ENCODE results near the gene CHAF1A.

CHAF1A gene

DNA sequence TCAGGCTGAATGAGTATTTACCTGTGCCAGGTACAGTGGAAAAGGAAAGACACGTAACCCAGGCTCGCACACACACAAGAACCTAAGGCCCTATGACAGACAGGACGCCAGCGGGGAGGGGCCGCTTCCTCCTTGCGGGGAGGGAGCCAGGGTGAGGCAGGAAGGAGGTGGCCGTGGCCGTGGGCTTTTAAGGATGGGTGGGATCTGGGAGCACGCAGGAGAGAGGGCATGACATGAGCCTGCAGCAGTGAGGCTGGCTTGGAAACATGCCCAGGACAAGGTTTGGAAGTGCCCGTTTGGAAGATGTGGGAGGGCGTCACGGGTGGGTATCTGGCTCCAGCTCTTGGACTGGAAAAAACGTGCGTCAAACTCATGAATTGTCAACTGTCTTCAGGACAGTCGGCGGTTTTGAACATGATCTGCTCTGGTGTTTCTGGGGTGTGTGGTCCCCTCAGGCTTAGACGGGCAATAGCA is 22.1 kb upstream of the CHAF1A start:
- no peak for DNase-seq (ENCODE audit: low spot score)

DNA sequence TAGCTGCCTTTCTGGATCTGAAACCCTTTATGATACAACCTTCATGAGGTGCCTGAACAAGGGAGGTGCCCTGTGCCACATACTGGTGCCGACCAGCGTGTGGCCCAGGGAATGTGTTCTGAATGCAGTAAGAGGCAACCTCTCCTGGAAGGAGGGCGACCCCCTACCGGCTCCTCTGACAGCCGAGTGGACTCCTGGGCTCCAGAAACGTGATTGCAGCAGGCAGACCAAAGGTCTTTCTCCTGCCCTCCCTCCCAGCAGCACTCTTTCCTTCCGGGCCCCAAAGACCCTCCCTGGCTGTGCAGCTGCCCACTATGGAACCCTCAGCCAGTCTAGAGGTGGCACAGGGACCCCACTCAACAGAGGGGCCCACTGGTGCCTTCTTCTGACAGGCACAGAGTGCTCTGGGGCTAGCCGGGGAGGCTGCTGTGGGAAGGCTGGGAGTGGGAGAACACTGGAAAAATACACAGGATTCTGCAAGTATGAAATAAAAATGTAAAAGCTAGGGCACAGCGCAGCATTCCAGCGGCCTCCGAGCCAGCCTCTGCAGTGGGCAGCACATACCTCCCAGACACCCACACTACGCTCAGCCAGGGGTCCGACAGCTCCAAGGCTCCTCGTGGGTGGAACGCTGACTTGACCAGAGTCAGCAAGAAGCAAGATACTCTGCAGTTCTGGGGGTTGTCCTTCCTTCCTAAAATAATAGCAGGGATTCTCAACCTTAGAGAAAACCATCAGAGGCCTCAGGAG is 17.0 kb upstream of the CHAF1A start:
- no peak for DNase-seq (ENCODE audit: low spot score)

- no peak for DNase-seq (ENCODE audit: low spot score)
Observed at GRCh38 chr19:4386041-4386782, 16.2 kb upstream of the CHAF1A start.

- peak; percentile 47 for DNase-seq (ENCODE audit: low spot score)
Observed at GRCh38 chr19:4388337-4389063, 13.9 kb upstream of the CHAF1A start.

- no peak for DNase-seq (ENCODE audit: low spot score)
Observed at GRCh38 chr19:4389064-4389375, 13.4 kb upstream of the CHAF1A start.

DNA sequence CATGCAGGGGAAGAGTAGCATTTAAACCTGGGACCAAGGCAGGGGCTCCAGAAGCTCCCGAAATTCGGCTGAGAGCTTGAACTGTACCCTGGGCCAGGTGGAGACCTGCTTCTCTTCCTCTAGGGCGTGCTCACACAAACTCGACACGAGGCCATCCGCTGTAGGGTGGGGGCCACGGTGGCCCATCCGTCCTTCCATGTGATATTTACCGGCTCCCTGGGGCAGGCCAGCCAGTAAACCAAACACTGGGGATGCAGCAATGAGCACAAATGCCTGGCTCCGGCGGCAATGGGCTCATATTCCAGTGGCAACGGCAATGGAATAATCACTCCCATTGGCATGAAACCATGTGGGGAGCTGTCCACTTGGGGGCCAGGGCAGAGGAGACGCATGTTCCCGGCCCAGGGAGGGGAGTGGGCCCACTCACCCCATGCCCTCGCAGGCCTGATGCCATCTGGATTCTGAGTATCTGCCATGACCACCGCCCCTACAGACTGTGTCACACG is 12.9 kb upstream of the CHAF1A start:
- no peak for DNase-seq (ENCODE audit: low spot score)

DNA sequence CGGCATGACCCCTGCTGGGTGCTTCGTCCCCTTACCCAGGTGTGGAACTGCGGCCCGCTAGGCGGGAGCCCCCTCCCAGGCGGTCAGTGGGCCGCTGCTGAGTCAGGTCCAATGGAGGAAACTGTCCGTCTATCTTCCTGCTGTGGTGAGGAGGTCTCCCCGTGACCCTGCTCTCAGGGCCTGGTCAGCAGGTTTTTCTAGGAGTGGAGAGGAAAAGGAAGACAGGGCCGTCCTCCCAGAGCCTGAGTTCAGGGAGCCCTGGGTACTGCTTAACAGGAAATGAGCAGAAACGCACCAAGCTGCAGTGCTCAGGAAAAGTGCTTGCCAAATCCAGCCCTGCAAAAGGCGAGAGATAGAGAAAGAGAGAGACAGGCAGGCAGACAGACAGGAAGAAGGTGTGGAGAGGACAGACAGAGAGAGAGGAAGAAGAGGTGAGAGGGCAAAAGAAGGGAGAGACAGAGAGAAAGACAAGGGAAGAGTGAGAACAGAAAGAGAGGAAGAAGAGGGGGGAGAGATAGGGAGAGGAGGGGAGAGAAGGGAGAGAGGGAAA is 12.3 kb upstream of the CHAF1A start:
- DNase-seq (ENCODE audit: low spot score), result peak; percentile 58

DNA sequence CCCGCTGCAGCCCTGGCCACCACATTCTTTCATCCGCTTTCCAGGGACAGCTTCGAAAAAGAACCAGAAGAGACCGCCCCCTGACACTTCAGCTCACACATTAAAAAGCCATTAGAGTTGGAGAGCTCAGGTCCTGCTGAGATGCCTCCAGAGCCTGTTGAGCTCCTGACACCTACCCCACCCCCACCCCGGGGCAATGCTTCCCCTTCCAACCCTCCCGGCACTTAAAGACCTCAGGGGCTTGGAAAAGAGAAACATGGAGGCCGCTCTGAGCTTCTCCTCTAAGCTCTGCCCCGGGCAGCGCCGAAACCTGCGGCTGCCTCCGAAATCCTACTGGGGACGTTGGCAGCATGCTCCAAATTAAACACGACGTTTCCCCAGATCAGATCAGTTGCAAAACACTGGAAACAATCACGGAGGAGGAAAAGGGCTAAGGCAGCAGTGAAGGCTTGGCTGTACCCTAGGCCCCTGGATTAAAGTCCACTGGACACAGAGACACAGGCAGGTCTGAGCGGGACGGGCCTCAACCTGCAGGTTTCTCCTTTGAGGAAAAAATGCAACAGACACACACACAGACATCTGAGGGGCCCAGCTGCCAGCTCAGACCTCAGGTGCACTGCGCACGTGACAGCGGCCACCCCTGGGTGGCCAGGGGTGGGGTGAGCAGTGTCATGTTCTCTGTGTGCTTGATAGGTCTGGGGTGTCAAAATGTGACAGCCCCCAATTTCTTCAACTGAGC is 11.7 kb upstream of the CHAF1A start:
- DNase-seq (ENCODE audit: low spot score), result no peak

- no peak for DNase-seq (ENCODE audit: low spot score)
Observed at GRCh38 chr19:4391306-4391693, 11.1 kb upstream of the CHAF1A start.

DNA sequence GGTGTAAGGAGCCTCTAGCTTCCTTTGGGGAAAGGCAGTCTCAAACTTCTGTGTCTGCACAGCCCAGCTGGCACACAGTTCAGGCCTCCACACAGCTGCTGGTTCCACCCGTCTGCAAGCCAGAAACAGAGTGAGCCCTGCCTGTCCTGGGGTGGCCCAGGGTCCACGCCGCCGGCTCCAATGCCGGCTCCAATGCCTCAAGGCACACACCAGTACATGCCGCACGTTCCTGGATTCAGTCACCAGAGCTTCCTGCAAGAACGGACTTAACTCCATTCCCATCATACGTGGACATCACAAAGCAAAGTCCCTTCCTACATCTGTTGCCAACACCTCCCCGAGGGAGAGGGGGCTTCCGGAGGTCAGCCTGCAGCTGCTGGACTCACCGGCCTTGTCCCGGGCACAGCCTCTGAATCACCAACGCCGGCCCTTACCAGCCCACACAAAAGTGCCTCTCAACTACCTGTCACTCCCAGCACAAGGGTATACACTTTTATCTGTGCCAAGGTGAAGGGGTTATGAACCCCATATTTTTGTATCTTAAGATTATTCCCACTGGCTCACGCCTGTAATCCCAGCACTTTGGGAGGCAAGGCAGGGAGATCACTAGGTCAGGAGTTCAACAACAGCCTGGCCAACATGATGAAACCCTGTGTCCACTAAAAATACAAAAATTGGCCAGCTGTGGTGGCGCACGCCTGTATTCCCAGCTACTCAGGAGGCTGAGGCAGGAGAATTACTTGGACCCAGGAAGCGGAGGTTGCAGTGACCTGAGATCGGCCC is 10.5 kb upstream of the CHAF1A start:
- peak; percentile 40 for DNase-seq (ENCODE audit: low spot score)

- DNase-seq (ENCODE audit: low spot score), result peak; percentile 71
Observed at GRCh38 chr19:4393947-4394590, 8.4 kb upstream of the CHAF1A start.

DNA sequence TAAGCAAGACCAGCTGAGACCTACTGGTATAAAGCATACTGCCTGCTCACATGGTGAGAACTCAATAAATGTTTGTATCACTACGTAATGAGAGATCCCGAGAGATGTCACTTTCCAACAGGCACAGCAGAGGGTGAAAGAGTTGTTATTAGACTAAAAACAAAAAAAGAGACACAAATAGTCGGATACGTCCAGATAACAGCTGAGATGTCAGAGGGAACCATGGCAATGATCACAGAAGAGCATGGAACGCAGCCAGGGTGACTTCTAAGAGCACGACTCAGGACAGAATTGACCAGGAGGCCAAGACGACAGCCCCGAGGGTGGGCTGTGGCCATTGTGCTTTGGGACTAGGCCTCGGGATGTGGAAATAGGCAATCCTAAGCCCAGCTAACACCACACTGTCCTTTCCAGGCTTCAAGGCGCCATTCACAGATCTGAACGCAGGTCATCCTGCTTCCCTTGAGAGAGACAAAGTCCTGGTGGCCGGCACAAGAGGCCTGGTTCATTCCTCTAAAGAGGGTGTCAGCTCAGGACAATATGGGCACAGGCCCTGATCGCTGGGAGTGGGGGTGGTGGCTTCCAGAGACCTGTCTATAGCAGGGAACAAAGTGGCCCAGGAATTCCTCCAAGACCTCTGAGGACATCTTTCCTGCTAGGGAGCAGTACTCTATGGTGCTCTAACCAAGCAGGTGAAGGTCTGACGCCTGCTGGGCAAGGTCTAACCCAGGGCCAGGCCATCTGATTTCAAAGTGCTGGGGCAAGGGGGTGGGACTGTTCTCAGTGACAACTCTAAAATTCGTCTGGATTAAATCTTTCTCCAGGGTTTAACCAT is 5.3 kb upstream of the CHAF1A start:
- DNase-seq (ENCODE audit: low spot score), result no peak

GRCh38 chr19:4399812-4400134 is 2.7 kb upstream of the CHAF1A start:
- peak; percentile 44 for DNase-seq (ENCODE audit: low spot score)

DNA sequence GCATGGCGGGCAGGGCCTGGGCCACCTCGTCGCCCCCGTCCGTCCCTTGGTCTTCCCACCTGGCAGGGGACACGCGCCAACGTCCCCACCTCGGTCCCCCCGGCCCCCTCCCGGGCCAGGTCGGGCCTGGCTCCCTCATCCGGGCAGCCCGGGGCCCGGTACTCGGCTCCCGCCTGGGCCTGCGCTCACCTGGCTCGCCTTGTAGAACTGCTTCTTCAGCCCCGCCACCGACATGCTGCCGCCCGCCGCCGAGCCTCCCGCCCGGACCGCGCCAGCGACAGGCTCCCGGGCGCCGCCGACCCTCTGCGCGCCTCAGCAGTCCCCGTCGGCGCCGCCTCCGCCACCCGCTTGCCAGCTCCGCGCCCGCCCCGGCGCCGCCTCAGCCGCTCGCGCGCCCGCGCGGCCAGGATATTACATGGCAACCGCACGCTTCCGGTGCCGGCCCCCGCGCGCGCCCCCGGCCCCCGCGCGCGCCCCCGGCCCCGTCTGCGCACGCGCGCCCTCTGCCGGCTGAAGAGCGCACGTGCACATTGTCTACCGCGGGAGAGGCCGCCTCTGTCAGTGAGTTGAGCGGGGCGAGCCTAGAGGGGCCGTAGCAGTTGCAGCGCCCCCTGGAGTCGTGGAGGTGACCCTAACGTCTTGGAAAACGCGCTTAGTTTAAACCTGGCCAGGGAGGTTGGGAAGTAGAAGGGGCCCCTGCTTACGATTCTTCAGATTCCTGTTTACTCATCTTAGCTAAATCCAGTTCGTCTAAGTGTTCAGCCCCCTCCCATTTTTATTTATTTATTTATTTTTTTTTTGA is 2.1 kb upstream of the CHAF1A start, which contains the start of gene SH3GL1:
Gene SH3GL1 (minus strand): TSS at position 413 of the 802 bp plus-strand sequence. CDS start 179 bp downstream, at position 234.
- DNase-seq (ENCODE audit: low spot score), result peak; percentile 94

DNA sequence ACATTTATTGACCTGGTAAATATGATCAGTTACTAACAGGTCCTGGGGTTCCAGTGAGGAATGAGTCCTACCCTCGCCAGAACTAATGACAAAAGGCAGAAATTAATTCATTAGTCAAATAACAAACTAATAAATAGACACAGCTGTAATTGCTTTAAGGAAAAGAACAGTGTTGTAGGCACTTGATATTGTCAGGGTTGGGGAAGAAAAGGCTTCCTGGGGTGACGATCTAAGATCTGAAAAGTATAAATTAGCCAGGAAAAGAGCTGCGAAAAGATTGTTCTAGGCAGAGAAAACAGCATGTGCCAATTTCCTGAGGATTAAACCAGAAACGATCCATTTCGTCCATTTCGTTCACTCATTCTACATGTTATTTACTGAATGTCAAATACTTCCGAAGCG is 670 bp upstream of the CHAF1A start:
- no peak for DNase-seq (ENCODE audit: low spot score)

DNA sequence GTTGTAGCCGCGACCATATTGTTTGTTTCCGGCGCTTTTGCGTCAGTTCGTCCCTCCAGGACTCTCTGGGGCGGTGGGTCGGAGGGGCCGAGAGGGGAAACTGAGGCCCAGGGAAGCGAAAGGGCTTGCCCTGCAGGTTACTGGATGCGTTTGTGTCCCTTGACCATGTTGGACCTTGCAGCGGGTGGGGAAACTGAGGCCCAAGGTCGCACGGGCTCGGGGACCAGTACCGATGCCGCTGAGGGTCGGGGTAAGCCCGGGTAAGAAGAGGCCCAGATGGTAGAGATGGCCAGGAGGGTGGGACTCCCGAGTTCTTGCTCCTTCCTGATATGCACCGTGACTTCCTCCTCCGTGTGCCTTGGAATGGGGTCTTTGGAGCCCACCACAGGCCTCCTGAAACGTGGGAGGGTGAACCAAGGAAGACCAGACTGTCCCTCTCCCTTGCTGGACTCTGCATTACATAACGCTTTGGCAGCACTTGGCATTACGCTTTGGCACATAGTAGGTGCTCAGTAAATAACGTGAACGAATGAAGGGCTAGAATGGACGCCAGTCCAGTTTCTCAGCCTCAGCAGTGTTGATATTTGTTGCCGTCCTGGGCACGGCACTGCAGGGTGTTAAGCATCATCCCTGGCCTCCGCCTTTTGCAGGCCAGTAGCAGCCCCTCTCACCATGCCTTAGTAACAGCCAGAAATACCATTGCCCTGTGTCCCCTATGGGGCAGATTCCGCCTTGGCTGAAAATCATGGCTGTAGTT is 743 bp downstream of the CHAF1A start:
- DNase-seq (ENCODE audit: low spot score), result no peak

GRCh38 chr19:4405977-4406376 is 3.5 kb downstream of the CHAF1A start:
- no peak for DNase-seq (ENCODE audit: low spot score)

- no peak for DNase-seq (ENCODE audit: low spot score)
Observed at GRCh38 chr19:4406626-4407025, 4.2 kb downstream of the CHAF1A start.

Data from GM03348 (cell line).